GM23338 (cell line): ENCODE data around the gene LGALS13. TPM values are rescaled to one million over a fixed set of nuclear protein-coding genes. Genes with fewer than 3 reads are reported as not detected.

Experiments used
- ATAC-seq: fragments of 200-7000 bp; cut with Tn5 transposase; 3 replicates; pipeline ENCODE4 v1.9.1; 2020
- DNase-seq: peaks from one replicate; pipeline ENCODE4 v3.0.0-alpha.2; 2015; ENCODE audit warnings: low spot score
- H2AFZ ChIP-seq: fragments of 200-600 bp; sonication (generic); 2 replicates; pipeline ENCODE4 v1.8.0; 2016; ENCODE audit warnings: antibody characterized with exemption, mild to moderate bottlenecking, moderate library complexity
- H3F3A ChIP-seq: fragments of 200-600 bp; sonication (generic); replicated peaks from 2 replicates; pipeline ENCODE4 v1.8.0; 2017; ENCODE audit warnings: antibody characterized with exemption, mixed run types, low read depth
- H3K27ac ChIP-seq: fragments of 200-600 bp; sonication (generic); 2 replicates; pipeline ENCODE4 v1.6.1; 2016; ENCODE audit warnings: low read depth
- H3K27me3 ChIP-seq: fragments of 200-600 bp; sonication (generic); 2 replicates; pipeline ENCODE4 v1.8.0; 2016; ENCODE audit warnings: mild to moderate bottlenecking, mixed run types, moderate library complexity; ENCODE audit not compliant: insufficient read depth
- H3K36me3 ChIP-seq: fragments of 200-600 bp; sonication (generic); 2 replicates; pipeline ENCODE4 v1.8.0; 2016; ENCODE audit warnings: mild to moderate bottlenecking; ENCODE audit not compliant: insufficient read depth
- H3K4me1 ChIP-seq: fragments of 200-600 bp; sonication (generic); 2 replicates; pipeline ENCODE4 v1.8.0; 2016; ENCODE audit warnings: mild to moderate bottlenecking, moderate library complexity; ENCODE audit not compliant: insufficient read depth
- H3K4me2 ChIP-seq: fragments of 200-600 bp; sonication (generic); 2 replicates; pipeline ENCODE4 v1.7.1; 2017; ENCODE audit warnings: mixed run types
- H3K4me3 ChIP-seq: fragments of 200-600 bp; sonication (generic); 2 replicates; pipeline ENCODE4 v1.6.1; 2016; ENCODE audit warnings: mixed run types
- H3K79me2 ChIP-seq: fragments of 200-600 bp; sonication (generic); replicated peaks from 2 replicates; pipeline ENCODE4 v1.8.0; 2017; ENCODE audit warnings: mild to moderate bottlenecking; ENCODE audit not compliant: insufficient read depth
- H3K9me2 ChIP-seq: fragments of 200-600 bp; sonication (generic); 2 replicates; pipeline ENCODE4 v1.8.0; 2017; ENCODE audit not compliant: insufficient read depth
- H4K20me1 ChIP-seq: fragments of 200-600 bp; sonication (generic); replicated peaks from 2 replicates; pipeline ENCODE4 v1.8.0; 2017; ENCODE audit warnings: mild to moderate bottlenecking; ENCODE audit not compliant: insufficient read depth
- H3K27ac Mint-ChIP-seq: 2 replicates; pipeline ENCODE4 v1.8.0; 2020; ENCODE audit warnings: inconsistent platforms, mild to moderate bottlenecking, moderate library complexity, mixed read lengths
- H3K27me3 Mint-ChIP-seq: 3 replicates; pipeline ENCODE4 v1.8.0; 2022; ENCODE audit warnings: low read depth, mild to moderate bottlenecking, moderate library complexity, mixed read lengths, inconsistent platforms; ENCODE audit not compliant: insufficient read depth, poor library complexity
- H3K36me3 Mint-ChIP-seq: 3 replicates; pipeline ENCODE4 v1.8.0; 2021; ENCODE audit warnings: low read depth, mild to moderate bottlenecking, inconsistent platforms, moderate library complexity, mixed read lengths
- H3K4me1 Mint-ChIP-seq: 3 replicates; pipeline ENCODE4 v1.8.0; 2020; ENCODE audit warnings: mild to moderate bottlenecking, inconsistent platforms, mixed read lengths
- H3K4me3 Mint-ChIP-seq: 3 replicates; pipeline ENCODE4 v1.8.0; 2021; ENCODE audit warnings: moderate library complexity, mild to moderate bottlenecking, inconsistent platforms, mixed read lengths
- H3K9me3 Mint-ChIP-seq: 3 replicates; pipeline ENCODE4 v1.8.0; 2020; ENCODE audit warnings: moderate library complexity, mild to moderate bottlenecking, inconsistent platforms, mixed read lengths
- CREB1 ChIP-seq: fragments of 250-450 bp; sonication (Bioruptor Pico); IDR thresholded peaks from 2 replicates; pipeline ENCODE4 v1.5.0; 2020; ENCODE audit warnings: low read depth, mild to moderate bottlenecking, moderate library complexity
- ETS1 ChIP-seq: IDR thresholded peaks from 2 replicates; pipeline ENCODE4 v1.6.1; 2016; ENCODE audit warnings: antibody characterized with exemption
- EZH2 ChIP-seq: fragments of 200-600 bp; sonication (generic); IDR thresholded peaks from one replicate; pipeline ENCODE4 v1.8.0; 2017; ENCODE audit warnings: antibody characterized with exemption, mild to moderate bottlenecking, low read depth; ENCODE audit not compliant: unreplicated experiment
- EZH2phosphoT487 ChIP-seq: fragments of 200-600 bp; sonication (generic); IDR thresholded peaks from one replicate; pipeline ENCODE4 v1.8.1; 2018; ENCODE audit warnings: antibody characterized with exemption; ENCODE audit not compliant: unreplicated experiment
- JUNB ChIP-seq: IDR thresholded peaks from one replicate; pipeline ENCODE4 v1.6.1; 2016; ENCODE audit warnings: antibody characterized with exemption; ENCODE audit not compliant: unreplicated experiment
- NANOG ChIP-seq: IDR thresholded peaks from 2 replicates; pipeline ENCODE4 v1.6.1; 2016; ENCODE audit warnings: antibody characterized with exemption, borderline replicate concordance
- POLR2AphosphoS5 ChIP-seq: IDR thresholded peaks from 2 replicates; pipeline ENCODE4 v1.6.1; 2016; ENCODE audit warnings: antibody characterized with exemption, low read depth
- REST ChIP-seq: IDR thresholded peaks from one replicate; pipeline ENCODE4 v1.6.1; 2018; ENCODE audit warnings: antibody characterized with exemption; ENCODE audit not compliant: unreplicated experiment
- STAT1 ChIP-seq: IDR thresholded peaks from one replicate; pipeline ENCODE4 v1.6.1; 2016; ENCODE audit warnings: antibody characterized with exemption; ENCODE audit not compliant: unreplicated experiment
- ZNF114 ChIP-seq: fragments of 250-450 bp; sonication (Bioruptor Pico); IDR thresholded peaks from 2 replicates; pipeline ENCODE4 v1.5.0; 2020; ENCODE audit warnings: mild to moderate bottlenecking, moderate library complexity
- ZNF331 ChIP-seq: fragments of 250-450 bp; sonication (Bioruptor Pico); IDR thresholded peaks from 2 replicates; pipeline ENCODE4 v1.5.0; 2020; ENCODE audit warnings: low read depth, mild to moderate bottlenecking, moderate library complexity
- ZNF462 ChIP-seq: fragments of 250-450 bp; sonication (Bioruptor Pico); IDR thresholded peaks from 2 replicates; pipeline ENCODE4 v1.5.0; 2020; ENCODE audit warnings: mild to moderate bottlenecking, moderate library complexity
- polyA plus RNA-seq: library from polyadenylated mRNA; unstranded; fragments of >200 nt; fragmentation: Nextera tagmentation; extraction: Ambion mirVana; gene quantifications from 2 replicates; pipeline ENCODE4 v1.2.1, GENCODE V29; 2016
- total RNA-seq: library from RNA; depleted of rRNA; stranded (reverse); fragments of >200 nt; shearing (Covaris generic); gene quantifications from 2 replicates; pipeline ENCODE4 v1.2.3, GENCODE V29; 2014
- TF ChIP-seq, protein P1 (sequence below), 2 experiments: fragments of 200-600 bp in 1 of 2; sonication (generic) in 1 of 2; conservative IDR thresholded peaks; 2 replicates each; pipeline versions ENCODE4 v1.5.1 to v1.6.1; 2016 to 2017; ENCODE audit warnings: antibody characterized with exemption in 2 of 2, low read depth in 2 of 2, mild to moderate bottlenecking in 2 of 2, moderate library complexity in 1 of 2

LGALS13 gene
- total and polyA plus RNA-seq, 2 experiments from 2014 or later, result not detected

DNA sequence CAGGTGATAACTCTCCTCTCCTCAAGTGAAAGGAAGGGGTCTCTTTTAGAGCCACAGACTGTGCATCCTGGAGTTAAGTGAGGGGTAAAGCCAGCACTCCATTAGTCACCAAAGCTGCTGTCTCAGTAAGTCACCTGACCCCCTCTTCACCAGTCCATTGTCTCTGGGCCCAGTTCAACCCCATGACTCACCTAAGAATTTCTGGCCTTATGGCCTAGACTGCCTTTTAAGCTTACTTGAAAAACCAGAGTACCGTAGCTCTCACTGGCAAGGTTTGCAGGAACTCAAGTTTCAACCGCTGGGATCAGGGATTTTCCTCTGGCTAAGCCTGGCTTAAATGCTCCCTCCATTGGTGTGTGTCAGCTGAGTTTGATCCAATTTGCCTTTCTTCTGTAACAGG lies 38.9 kb upstream of the LGALS13 start:
- no peaks in the 10 kb centered on the region for H4K20me1 ChIP-seq
- H3K27ac ChIP-seq, result no peak overlapping the region
- H3K36me3 Mint-ChIP-seq, result no peaks in the 10 kb centered on the region
- H3K27ac Mint-ChIP-seq, result no peak overlapping the region
- H3K27me3 Mint-ChIP-seq, result peaks cover 1% of the 10 kb centered on the region
- DNase-seq (peak; percentile 9), ATAC-seq (no peak)
- no peaks in the 10 kb centered on the region for H3K4me1 Mint-ChIP-seq
- no peaks in the 10 kb centered on the region for H3K79me2 ChIP-seq
- H3K4me1 ChIP-seq, result no peaks in the 10 kb centered on the region
- H2AFZ ChIP-seq, result no peak overlapping the region
- no peak overlapping the region for H3K4me3 Mint-ChIP-seq
- no peak overlapping the region for H3K4me3 ChIP-seq
- no peak overlapping the region for H3K4me2 ChIP-seq
- H3F3A ChIP-seq, result no peaks in the 10 kb centered on the region
- no peak for TF ChIP-seq POLR2AphosphoS5
- TF ChIP-seq EZH2, result no peak
- no peak for TF ChIP-seq NANOG
- TF ChIP-seq CREB1, result no peak
- no peak for TF ChIP-seq ZNF331 (CRISPR knock-in tag)
- TF ChIP-seq ZNF462 (CRISPR knock-in tag), result no peak
- no peak for TF ChIP-seq JUNB
- TF ChIP-seq STAT1, result no peak
- no peak for TF ChIP-seq ETS1
- TF ChIP-seq ZNF114 (CRISPR knock-in tag), result no peak
- TF ChIP-seq REST, result no peak
- no peak for TF ChIP-seq EZH2phosphoT487
- TF ChIP-seq, protein P1, sequence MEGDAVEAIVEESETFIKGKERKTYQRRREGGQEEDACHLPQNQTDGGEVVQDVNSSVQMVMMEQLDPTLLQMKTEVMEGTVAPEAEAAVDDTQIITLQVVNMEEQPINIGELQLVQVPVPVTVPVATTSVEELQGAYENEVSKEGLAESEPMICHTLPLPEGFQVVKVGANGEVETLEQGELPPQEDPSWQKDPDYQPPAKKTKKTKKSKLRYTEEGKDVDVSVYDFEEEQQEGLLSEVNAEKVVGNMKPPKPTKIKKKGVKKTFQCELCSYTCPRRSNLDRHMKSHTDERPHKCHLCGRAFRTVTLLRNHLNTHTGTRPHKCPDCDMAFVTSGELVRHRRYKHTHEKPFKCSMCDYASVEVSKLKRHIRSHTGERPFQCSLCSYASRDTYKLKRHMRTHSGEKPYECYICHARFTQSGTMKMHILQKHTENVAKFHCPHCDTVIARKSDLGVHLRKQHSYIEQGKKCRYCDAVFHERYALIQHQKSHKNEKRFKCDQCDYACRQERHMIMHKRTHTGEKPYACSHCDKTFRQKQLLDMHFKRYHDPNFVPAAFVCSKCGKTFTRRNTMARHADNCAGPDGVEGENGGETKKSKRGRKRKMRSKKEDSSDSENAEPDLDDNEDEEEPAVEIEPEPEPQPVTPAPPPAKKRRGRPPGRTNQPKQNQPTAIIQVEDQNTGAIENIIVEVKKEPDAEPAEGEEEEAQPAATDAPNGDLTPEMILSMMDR (conservative IDR thresholded peaks at IDR 0.05; ENCODE audit: low read depth in 2 of 2), result no peak
- H3K36me3 ChIP-seq, result no peaks in the 10 kb centered on the region
- H3K9me3 Mint-ChIP-seq, result no peaks in the 10 kb centered on the region
- no peaks in the 10 kb centered on the region for H3K9me2 ChIP-seq
- H3K27me3 ChIP-seq, result 0 out of 2 replicates have a peak, but pooled peaks cover 6% of the 10 kb centered on the region
